ENCODE results near the gene GJB6.
A peak's percentile ranks its signal among the peaks of the same experiment; 100 is the strongest.

The GJB6 gene

GRCh38 chr13:20185366-20186056 is 46.6 kb downstream of the GJB6 start:
- DNase-seq, result no peak

GRCh38 chr13:20182231-20182846 is 49.8 kb downstream of the GJB6 start:
- no peak for DNase-seq

- DNase-seq, result no peak
Observed at GRCh38 chr13:20181188-20181587, 50.9 kb downstream of the GJB6 start.

DNA sequence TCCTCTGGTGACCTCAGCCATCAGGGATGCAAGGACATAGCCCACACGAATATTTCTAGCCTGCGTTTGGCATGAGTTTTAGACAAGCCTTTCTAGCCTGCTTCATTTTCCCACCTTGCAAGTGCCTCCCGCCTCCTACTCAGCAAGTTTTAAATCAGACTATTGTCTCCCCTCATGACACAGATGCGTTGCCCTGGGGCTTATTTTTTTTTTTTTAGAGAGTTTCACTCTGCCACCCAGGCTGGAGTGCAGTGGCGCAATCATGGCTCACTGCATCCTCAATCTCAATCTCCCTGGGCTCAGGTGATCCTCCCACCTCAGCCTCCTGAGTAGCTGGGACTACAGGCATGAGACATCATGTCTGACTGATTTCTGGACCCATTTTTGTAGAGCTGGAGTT is 54.0 kb downstream of the GJB6 start:
- DNase-seq, result no peak

DNA sequence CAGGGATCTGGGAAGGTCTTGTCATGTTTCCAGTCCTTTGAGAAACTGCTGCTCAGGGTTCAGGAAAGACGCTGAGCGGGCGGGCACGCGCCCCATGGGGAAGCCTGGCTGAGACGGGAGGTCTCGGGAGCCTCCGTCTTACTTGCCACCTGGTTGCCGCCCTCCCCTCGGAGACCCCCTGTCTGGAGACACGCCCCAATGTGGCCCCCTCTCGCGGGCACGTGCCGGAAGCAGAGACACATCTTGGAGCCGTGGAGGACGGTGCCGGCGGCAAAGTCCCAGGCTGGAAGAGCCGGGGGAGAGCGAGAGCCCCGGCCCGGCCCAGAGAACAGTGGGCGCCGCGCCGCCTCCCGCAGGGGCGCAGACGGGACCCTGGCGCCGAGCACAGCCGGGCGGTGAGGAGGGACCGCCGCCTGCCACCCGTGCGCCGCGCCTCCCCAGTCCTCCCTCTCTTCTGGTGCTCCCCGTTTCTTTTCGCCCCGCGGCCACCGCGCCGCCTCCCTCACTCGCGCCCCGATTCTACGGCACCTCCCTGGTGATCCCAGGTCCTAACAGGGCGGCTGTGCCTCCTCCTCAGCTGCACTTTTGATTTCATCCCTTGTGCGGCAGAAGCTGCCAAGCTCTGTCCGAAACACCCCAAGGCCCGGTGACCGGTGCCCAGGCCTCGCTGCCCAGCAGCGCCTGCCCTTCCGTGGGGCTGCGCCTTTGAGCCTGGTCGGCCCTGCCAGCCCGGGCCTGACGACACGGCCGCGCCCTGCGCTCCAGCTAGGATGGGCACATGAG is 54.9 kb downstream of the GJB6 start:
- no peak for DNase-seq

DNA sequence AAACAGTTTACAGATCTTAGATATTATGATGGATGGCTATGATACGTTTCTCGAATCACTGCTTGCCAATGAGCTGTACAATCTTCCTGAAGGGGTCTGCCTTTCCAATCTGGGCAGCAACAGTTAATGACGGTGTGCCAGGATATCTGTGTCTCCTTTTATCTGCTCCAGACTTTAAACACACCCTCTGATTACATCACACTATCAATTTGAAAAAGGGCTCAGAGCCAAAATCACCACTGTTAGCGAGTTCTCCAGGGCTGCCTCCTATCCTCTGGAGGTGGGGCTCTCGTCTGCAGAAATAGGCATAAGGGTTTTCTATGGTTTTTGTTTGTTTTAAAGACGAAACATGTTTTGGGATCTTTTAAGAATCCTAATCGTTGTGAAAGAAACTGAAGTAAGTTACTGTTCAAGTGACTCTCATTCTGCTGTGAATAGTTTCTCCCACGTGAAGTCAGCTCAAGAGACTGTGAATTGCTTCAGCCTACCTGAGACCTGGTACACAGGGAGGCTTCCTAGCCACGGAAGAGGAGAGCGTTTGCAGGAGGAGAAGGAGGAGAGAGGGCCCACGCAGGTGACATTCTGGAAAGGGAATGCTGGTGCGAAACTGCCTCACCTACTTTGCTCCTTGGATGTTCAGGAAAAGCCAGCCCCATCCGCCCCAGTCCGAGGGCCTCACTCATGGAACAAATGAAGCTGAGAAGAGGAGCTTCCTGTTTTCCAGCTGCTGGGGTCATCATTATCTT is 56.0 kb downstream of the GJB6 start:
- no peak for DNase-seq

DNA sequence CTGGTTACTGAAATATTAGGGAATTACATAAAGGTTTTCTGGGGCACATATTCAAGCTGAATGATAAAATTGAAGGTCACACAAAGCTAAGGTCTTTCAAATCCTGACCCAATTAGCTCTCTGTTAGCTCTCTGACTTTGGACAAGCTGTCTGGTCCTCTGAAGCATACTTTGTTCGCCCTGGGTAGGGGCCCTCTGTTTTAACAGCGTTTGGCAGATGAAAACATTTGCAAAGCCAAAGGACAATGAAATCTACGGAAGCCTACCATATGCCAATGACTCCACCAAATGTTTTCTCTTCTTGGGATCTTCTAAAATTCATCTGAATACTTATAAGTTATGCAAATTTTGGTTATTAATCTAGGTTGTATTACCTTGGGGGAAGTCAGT is 56.7 kb downstream of the GJB6 start:
- no peak for DNase-seq

DNA sequence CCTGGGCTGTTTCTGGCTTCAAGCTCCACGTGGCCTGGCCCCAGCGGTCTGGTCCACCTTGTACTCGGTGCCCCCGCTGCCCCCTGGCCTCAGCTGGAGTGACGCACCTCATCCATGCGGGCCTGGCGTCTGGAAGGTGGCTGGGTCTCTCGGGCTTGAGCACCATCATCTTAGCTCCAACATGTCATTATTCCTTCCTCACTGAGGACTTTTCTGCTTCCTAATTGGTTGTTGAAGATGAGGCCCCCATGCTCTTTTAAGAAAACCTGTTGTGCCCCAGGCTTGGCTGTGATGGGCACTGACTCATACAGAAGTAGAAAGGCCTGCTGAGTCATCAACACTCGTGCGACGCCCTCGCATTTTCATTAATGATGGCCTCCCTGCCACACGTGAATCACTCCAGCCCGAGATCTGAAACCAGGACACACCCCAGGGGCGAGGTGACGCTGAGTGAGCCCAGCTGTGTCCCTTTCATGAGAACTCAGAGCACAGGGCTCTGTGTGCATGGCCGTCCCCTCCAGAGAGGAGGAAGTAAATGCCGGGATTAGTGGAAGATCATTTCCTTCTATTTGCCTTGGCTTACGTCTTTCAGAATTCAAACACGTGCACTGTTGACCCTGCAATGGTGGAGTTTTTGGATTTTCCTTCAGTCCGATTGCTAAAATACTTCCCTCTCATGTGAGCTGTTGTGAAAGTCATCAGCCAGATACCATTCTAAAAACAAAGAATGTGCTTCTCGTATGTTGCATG is 57.3 kb downstream of the GJB6 start:
- peak; percentile 83 for DNase-seq

GRCh38 chr13:20173116-20173746 is 58.9 kb downstream of the GJB6 start:
- no peak for DNase-seq

Measured in T1000 (cell line).